HL-60 (cell line): ENCODE data around the gene RSPO3.

Source experiments
- DNase-seq, 2 experiments: peaks; one replicate each; pipeline ENCODE4 v3.0.0-alpha.2; 2010 to 2020; ENCODE audit warnings: low read depth in 1 of 2, low spot score in 1 of 2
- H3K27ac ChIP-seq: fragments of 250-450 bp; sonication (Bioruptor Pico); replicated peaks from 2 replicates; pipeline ENCODE4 v1.5.1; 2020; ENCODE audit warnings: mild to moderate bottlenecking, moderate library complexity
- H3K27me3 ChIP-seq: fragments of 250-450 bp; sonication (Bioruptor Pico); 2 replicates; pipeline ENCODE4 v1.5.1; 2021; ENCODE audit warnings: mild to moderate bottlenecking, moderate library complexity; ENCODE audit not compliant: insufficient read depth, poor library complexity, severe bottlenecking
- H3K4me3 ChIP-seq: replicated peaks from 2 replicates; pipeline ENCODE4 v1.5.1; 2011; ENCODE audit warnings: mild to moderate bottlenecking, control low read depth, low read length; ENCODE audit not compliant: insufficient read depth
- CTCF ChIP-seq: IDR thresholded peaks from one replicate; pipeline ENCODE4 v1.5.1; 2011; ENCODE audit warnings: low read length, control low read depth, inconsistent platforms; ENCODE audit not compliant: insufficient read depth
- GABPA ChIP-seq: IDR thresholded peaks from 2 replicates; pipeline ENCODE4 v1.6.1; 2012; ENCODE audit warnings: low read depth
- POLR2AphosphoS5 ChIP-seq: IDR thresholded peaks from 2 replicates; pipeline ENCODE4 v1.6.1; 2012; ENCODE audit warnings: low read depth
- REST ChIP-seq: IDR thresholded peaks from 2 replicates; pipeline ENCODE4 v1.6.1; 2012; ENCODE audit warnings: low read depth; ENCODE audit not compliant: insufficient replicate concordance
- SPI1 ChIP-seq: IDR thresholded peaks from 2 replicates; pipeline ENCODE4 v1.6.1; 2012; ENCODE audit warnings: low read depth, mild to moderate bottlenecking, borderline replicate concordance

Gene RSPO3

DNA sequence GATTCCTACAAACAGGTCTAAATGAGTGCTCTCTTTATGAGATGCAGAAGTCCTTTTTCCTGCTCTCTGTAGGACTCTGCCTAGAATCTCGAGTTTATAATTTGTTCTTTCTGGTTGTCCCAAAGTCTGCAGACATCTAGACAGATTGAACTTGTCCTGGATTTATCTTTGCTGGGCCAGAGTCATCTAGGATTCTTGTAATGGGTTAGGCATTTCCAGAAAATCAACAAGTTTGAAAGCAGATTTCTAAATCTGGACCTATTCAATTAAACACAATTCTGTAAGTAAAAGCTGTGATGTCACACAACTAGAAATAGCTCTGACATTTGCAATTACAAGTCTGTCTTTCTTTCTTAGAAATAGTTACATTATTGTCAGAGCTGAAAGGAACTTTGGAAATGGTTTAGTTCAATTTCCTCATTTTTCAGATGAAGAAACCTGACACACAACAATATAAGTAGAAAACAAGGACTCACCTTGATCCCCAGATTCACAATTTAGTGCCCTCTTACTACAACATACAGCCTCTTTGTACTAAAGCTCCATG is 4.2 kb upstream of the RSPO3 start:
- Histone ChIP-seq H3K4me3 (no peak overlapping the region), H3K27ac (no peak overlapping the region), H3K27me3 (peaks cover 32% of the 10 kb centered on the region)
- TF ChIP-seq REST (no peak), GABPA (no peak), POLR2AphosphoS5 (no peak), CTCF (no peak), SPI1 (no peak)
- no peak for DNase-seq

GRCh38 chr6:127115084-127115655 is 3.3 kb upstream of the RSPO3 start:
- no peak overlapping the region for H3K4me3 ChIP-seq
- TF ChIP-seq SPI1 (no peak), CTCF (no peak), GABPA (no peak), POLR2AphosphoS5 (no peak), REST (no peak)
- no peak for DNase-seq
- H3K27ac ChIP-seq, result no peak overlapping the region
- H3K27me3 ChIP-seq, result peaks cover 41% of the 10 kb centered on the region

GRCh38 chr6:127115746-127116145 is 2.7 kb upstream of the RSPO3 start:
- peaks cover 47% of the 10 kb centered on the region for H3K27me3 ChIP-seq
- H3K27ac ChIP-seq, result no peak overlapping the region
- H3K4me3 ChIP-seq, result no peak overlapping the region
- DNase-seq, result no peak
- TF ChIP-seq CTCF (no peak), GABPA (no peak), REST (no peak), SPI1 (no peak), POLR2AphosphoS5 (no peak)
